ENCODE measurements around the gene TMUB2. TPM values are rescaled to one million over a fixed set of nuclear protein-coding genes. Genes with fewer than 3 reads are reported as not detected.
"Not testable (repeated sequence)": the region's sequence is repeated elsewhere in the genome, so short reads cannot be mapped to it uniquely, and the experiment has no call there.

TMUB2 gene
- total RNA-seq, result 20.4 TPM

DNA sequence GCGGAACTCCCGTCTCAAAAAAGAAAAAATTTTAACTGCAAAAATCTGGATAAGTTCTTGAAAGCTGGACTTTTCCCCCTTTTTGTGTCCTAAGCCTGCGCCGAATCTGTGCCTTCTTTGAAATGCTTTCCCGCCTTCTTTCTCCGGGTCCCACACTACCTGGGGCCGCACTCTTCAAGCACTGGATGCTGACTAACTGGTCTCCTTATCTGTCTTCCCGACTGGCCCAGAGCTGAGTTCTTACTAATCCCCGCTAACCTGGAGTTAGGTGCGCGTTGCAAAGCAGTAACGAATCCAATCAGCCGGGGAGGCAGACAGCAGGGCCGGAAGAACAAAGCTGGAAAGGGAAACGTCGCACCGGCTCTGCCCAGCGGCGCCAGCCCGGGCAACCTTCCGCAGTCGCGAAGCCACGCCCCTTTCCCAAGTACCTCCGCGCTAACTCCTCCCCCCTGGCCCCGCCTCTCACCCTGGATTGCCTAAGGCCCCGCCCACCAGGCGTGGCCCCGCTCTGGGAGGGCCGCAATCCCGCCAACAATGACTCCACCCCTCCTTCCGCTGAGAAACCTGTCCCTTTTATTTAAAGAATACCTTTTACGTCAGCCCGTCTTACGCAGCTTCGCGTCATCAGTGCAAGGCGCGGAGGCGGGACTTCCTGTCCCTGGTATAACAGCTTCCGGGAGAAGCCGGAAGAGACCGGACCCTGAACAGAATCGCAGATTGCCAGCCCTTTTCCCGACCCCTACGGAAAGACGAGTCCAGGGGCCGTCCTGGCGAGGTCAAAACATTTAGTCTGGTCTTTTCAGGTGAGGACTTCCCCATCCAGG, at the start of gene TMUB2:
TMUB2 (plus strand) TSS at position 666 of the 824 bp plus-strand sequence. CDS start 737 bp downstream, outside the sequence.
- H3K27me3 ChIP-seq (ENCODE audit: insufficient read depth, low read length), result no peaks in the 10 kb centered on the region
- H3K9me3 ChIP-seq (ENCODE audit: low read depth, low read length), result no peaks in the 10 kb centered on the region
- H3K4me1 ChIP-seq (ENCODE audit: insufficient read depth, low read length), result peaks cover 40% of the 10 kb centered on the region
- peak within 1 kb of the TSS; percentile 93 for H3K4me3 ChIP-seq (ENCODE audit: low read length)

- Histone ChIP-seq H3K27me3 (ENCODE audit: insufficient read depth, low read length) (no peaks in the 10 kb centered on the region), H3K9me3 (ENCODE audit: low read depth, low read length) (no peaks in the 10 kb centered on the region), H3K4me3 (ENCODE audit: low read length) (no peak overlapping the region), H3K4me1 (ENCODE audit: insufficient read depth, low read length) (peaks cover 12% of the 10 kb centered on the region)
Observed at GRCh38 chr17:44137891-44138709, 48.7 kb upstream of the TMUB2 start.

- peaks cover 16% of the 10 kb centered on the region for H3K4me1 ChIP-seq (ENCODE audit: insufficient read depth, low read length)
- H3K27me3 ChIP-seq (ENCODE audit: insufficient read depth, low read length), result not testable (repeated sequence)
Observed at GRCh38 chr17:44143921-44144320, 42.9 kb upstream of the TMUB2 start.

DNA sequence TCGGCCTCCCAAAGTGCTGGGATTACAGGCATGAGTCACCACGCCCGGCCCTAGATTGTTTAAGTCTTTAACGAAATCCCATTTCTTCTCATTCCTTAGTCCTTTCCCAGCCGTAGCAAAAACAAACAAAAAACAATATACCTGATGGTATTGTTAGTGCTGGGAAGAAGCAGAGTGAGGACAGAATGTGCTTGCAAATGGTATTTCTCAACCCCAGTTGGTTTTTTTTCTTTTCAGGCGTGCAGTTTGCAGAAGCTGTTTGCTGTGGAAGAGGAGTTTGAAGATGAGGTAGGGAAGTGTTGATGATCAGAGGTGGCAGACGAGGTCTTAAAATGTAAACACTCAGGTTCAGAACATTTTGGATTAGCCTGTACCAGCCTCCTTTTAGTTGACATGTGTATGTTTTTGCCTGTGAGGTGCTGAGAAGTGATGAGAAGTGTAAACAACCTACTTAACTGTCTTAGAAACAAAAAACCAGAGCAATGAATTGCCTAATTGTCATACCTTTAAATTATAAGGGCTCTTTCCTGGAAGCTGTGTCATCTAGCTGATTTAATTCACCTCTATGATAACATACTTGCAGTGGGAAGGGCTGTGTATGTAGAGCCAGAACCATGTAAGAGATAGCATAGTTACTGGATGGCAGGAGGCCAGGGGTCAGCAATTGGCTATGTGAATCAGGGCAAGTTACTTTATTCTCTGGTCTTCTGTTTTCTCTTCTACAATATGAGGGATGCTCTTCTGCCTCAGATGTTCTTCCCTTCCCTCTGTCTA, 41.6 kb upstream of the TMUB2 start:
- Histone ChIP-seq H3K4me1 (ENCODE audit: insufficient read depth, low read length) (peaks cover 26% of the 10 kb centered on the region), H3K4me3 (ENCODE audit: low read length) (no peak overlapping the region), H3K9me3 (ENCODE audit: low read depth, low read length) (no peaks in the 10 kb centered on the region), H3K27me3 (ENCODE audit: insufficient read depth, low read length) (no peaks in the 10 kb centered on the region)

More at GRCh38 chr17:44143921-44144320, 42.9 kb upstream of the TMUB2 start:
- not testable (repeated sequence) for H3K9me3 ChIP-seq (ENCODE audit: low read depth, low read length); H3K4me3 ChIP-seq (ENCODE audit: low read length)

GRCh38 chr17:44146375-44147346, 40.1 kb upstream of the TMUB2 start:
- Histone ChIP-seq H3K27me3 (ENCODE audit: insufficient read depth, low read length) (no peaks in the 10 kb centered on the region), H3K4me3 (ENCODE audit: low read length) (no peak overlapping the region), H3K4me1 (ENCODE audit: insufficient read depth, low read length) (peaks cover 26% of the 10 kb centered on the region), H3K9me3 (ENCODE audit: low read depth, low read length) (no peaks in the 10 kb centered on the region)

DNA sequence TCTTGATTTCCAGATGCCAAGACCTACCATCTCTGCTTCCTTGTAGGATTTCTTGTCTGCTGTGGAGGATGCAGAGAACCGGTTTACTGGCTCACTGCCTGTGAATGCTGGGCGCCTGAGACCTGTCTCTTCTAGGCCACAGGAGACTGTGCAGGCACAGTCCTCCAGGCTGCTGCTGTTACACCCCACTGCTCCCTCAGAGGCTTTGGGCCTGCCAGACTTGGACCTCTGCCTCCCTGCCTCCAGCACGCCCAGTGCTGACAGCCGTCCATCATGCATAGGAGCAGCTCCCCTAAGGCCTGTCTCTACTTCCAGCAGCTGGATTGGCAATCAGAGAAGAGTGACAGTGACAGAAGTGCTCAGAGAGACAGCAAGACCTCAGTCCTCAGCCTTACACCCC, 39.0 kb upstream of the TMUB2 start:
- H3K9me3 ChIP-seq (ENCODE audit: low read depth, low read length), result no peaks in the 10 kb centered on the region
- no peak overlapping the region for H3K4me3 ChIP-seq (ENCODE audit: low read length)
- peaks cover 16% of the 10 kb centered on the region for H3K4me1 ChIP-seq (ENCODE audit: insufficient read depth, low read length)
- H3K27me3 ChIP-seq (ENCODE audit: insufficient read depth, low read length), result no peaks in the 10 kb centered on the region

GRCh38 chr17:44149066-44149465, 37.7 kb upstream of the TMUB2 start:
- not testable (repeated sequence) for H3K4me3 ChIP-seq (ENCODE audit: low read length); H3K9me3 ChIP-seq (ENCODE audit: low read depth, low read length); H3K27me3 ChIP-seq (ENCODE audit: insufficient read depth, low read length)
- H3K4me1 ChIP-seq (ENCODE audit: insufficient read depth, low read length), result peaks cover 13% of the 10 kb centered on the region

GRCh38 chr17:44149750-44150329, 36.9 kb upstream of the TMUB2 start:
- Histone ChIP-seq H3K4me1 (ENCODE audit: insufficient read depth, low read length) (peaks cover 13% of the 10 kb centered on the region), H3K27me3 (ENCODE audit: insufficient read depth, low read length) (no peaks in the 10 kb centered on the region), H3K9me3 (ENCODE audit: low read depth, low read length) (no peaks in the 10 kb centered on the region), H3K4me3 (ENCODE audit: low read length) (no peak overlapping the region)

DNA sequence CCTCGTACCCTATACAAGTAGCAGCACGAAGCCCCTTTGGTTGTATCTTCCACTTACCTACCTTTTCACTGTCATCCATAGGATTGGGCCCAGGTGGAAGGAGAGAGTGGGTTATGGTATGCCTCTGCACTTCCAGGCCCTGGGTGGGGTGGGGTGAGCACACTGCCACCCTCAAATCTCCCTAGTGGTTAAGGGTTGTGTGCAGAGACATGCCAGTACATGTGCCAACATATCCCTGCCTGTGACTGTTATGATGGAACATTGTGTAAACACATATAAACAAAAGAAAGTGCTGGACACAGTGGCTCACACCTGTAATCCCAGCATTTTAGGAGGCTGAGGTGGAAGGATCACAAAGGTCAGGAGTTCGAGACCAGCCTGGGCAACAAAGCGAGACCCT, 33.9 kb upstream of the TMUB2 start:
- Histone ChIP-seq H3K4me1 (ENCODE audit: insufficient read depth, low read length) (peaks cover 13% of the 10 kb centered on the region), H3K4me3 (ENCODE audit: low read length) (no peak overlapping the region), H3K27me3 (ENCODE audit: insufficient read depth, low read length) (no peaks in the 10 kb centered on the region), H3K9me3 (ENCODE audit: low read depth, low read length) (no peaks in the 10 kb centered on the region)

DNA sequence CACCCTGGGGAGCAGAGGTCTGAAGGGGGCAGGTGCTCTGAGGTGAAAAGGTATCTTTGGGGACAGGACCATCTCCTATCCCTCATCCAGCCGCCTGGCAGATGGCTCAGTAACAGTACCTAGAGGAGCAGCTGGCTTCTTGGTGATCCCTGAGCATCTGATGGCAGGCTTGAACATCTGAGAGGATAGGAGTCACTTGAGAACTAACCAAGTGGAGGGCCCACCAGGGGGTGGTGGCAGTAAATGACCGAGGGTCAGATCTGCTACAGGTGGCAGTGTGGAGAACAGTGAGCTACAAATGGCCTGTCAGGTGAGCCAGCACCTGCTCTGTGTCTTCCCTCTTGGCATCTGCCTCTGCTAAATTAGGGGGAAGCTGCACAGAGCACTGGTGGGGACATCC, 31.3 kb upstream of the TMUB2 start:
- Histone ChIP-seq H3K4me3 (ENCODE audit: low read length) (no peak overlapping the region), H3K9me3 (ENCODE audit: low read depth, low read length) (no peaks in the 10 kb centered on the region), H3K27me3 (ENCODE audit: insufficient read depth, low read length) (no peaks in the 10 kb centered on the region), H3K4me1 (ENCODE audit: insufficient read depth, low read length) (no peaks in the 10 kb centered on the region)

DNA sequence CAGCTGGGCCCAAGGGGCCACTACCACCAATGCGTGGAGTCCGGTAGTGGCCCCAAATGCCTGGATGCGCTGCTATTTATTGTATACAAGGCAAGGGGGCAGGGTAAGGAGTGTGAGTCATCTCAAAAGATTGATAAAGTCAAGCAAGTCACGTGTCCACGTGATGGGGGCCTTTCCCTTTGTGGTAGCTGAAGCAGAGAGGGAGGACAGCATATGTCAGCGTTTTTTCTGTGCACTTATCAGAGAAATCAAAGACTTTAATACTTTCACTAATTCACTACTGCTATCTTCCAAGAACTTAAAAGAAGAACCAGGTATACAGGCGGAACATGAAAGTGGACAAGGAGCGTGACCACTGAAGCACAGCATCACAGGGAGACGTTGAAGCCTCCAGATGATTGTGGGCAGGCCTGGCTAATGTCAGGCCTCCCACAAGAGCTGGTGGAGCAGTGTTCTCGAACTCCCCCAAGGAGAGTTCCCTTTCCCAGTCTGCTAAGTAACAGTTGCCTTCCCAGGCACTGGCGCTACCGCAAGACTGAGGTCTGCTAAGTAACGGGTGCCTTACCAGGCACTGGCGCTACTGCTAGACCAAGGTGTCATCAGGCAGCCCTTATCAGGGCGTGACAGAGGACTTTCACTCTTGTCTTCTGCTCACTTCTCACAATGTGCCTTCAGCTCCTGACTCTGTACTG, 27.1 kb upstream of the TMUB2 start:
- Histone ChIP-seq H3K27me3 (ENCODE audit: insufficient read depth, low read length) (no peaks in the 10 kb centered on the region), H3K4me1 (ENCODE audit: insufficient read depth, low read length) (no peaks in the 10 kb centered on the region), H3K4me3 (ENCODE audit: low read length) (no peak overlapping the region), H3K9me3 (ENCODE audit: low read depth, low read length) (no peaks in the 10 kb centered on the region)

- Histone ChIP-seq H3K9me3 (ENCODE audit: low read depth, low read length) (no peaks in the 10 kb centered on the region), H3K4me1 (ENCODE audit: insufficient read depth, low read length) (peaks cover 4% of the 10 kb centered on the region), H3K4me3 (ENCODE audit: low read length) (no peak overlapping the region), H3K27me3 (ENCODE audit: insufficient read depth, low read length) (no peaks in the 10 kb centered on the region)
Observed at GRCh38 chr17:44164476-44164875, 22.3 kb upstream of the TMUB2 start.

DNA sequence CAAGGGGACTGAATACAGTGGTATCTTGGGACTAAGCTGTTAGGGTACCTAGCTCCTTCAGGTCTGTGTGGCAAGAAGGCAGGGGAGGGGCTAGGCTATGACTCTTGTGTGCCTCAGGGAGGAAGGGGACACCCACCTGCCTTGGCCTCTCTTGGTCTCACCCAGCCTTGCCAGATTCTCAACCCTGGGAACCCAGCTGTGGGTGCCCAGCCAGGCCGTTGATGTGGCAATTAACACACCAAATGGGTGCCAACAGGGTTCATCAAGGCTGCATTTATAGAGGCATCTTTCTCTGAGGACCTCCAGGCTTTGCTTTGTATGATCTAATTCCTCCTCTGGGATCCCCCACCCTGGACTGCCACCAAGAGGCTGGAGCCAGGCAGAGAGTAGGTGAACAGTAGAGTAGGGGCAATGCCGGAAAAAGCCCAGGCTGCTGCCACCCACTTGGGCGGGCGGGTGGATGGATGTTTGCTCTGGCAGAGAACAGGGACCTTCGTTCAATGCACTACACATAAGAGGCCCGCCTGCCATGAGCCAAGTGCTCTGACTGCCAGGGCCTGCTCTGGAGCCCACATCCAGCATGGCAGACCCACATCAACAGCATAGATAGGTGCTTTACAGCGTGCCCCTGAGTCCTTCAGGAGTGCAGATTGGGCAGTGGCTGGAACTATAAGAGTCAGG, 19.5 kb upstream of the TMUB2 start:
- no peaks in the 10 kb centered on the region for H3K9me3 ChIP-seq (ENCODE audit: low read depth, low read length)
- no peak overlapping the region for H3K4me3 ChIP-seq (ENCODE audit: low read length)
- no peaks in the 10 kb centered on the region for H3K27me3 ChIP-seq (ENCODE audit: insufficient read depth, low read length)
- peaks cover 4% of the 10 kb centered on the region for H3K4me1 ChIP-seq (ENCODE audit: insufficient read depth, low read length)

Measured in mononuclear cell (primary cell).